Karpas-422 (cell line): ENCODE measurements around the gene TMEM242. TPM values are rescaled to one million over a fixed set of nuclear protein-coding genes. Genes with fewer than 3 reads are reported as not detected.
"Not testable (repeated sequence)": the region's sequence is repeated elsewhere in the genome, so short reads cannot be mapped to it uniquely, and the experiment has no call there.

ENCODE experiments used
- DNase-seq: peaks from one replicate; pipeline ENCODE4 v3.0.0-alpha.2; 2015
- H2AFZ ChIP-seq: fragments of 200-600 bp; sonication (generic); 2 replicates; pipeline ENCODE4 v1.6.1; 2014; ENCODE audit warnings: antibody characterized with exemption, low read length, mixed read lengths
- H3K27ac ChIP-seq: fragments of 200-600 bp; sonication (generic); 2 replicates; pipeline ENCODE4 v1.5.1; 2014; ENCODE audit warnings: mild to moderate bottlenecking, low read length, moderate library complexity
- H3K27me3 ChIP-seq: fragments of 200-600 bp; sonication (generic); 2 replicates; pipeline ENCODE4 v1.6.1; 2014; ENCODE audit warnings: low read length, mixed read lengths
- H3K36me3 ChIP-seq: fragments of 200-600 bp; sonication (generic); 2 replicates; pipeline ENCODE4 v1.6.1; 2014; ENCODE audit warnings: low read length, mixed read lengths; ENCODE audit not compliant: insufficient read depth
- H3K4me1 ChIP-seq: fragments of 200-600 bp; sonication (generic); 2 replicates; pipeline ENCODE4 v1.6.1; 2014; ENCODE audit warnings: mild to moderate bottlenecking, low read length, mixed read lengths
- H3K4me2 ChIP-seq: fragments of 200-600 bp; sonication (generic); 2 replicates; pipeline ENCODE4 v1.6.1; 2014; ENCODE audit warnings: low read length, low read depth, mild to moderate bottlenecking; ENCODE audit not compliant: poor library complexity, severe bottlenecking
- H3K4me3 ChIP-seq: fragments of 200-600 bp; sonication (generic); 2 replicates; pipeline ENCODE4 v1.5.1; 2014; ENCODE audit warnings: mild to moderate bottlenecking, antibody characterized with exemption, low read length, mixed read lengths
- H3K79me2 ChIP-seq: fragments of 200-600 bp; sonication (generic); 2 replicates; pipeline ENCODE4 v1.6.1; 2014; ENCODE audit warnings: mild to moderate bottlenecking, low read length, mixed read lengths
- H3K9ac ChIP-seq: fragments of 200-600 bp; sonication (generic); 2 replicates; pipeline ENCODE4 v1.6.0; 2014; ENCODE audit warnings: low read length
- H3K9me2 ChIP-seq: fragments of 200-600 bp; sonication (generic), shearing (Covaris generic); replicated peaks from 2 replicates; pipeline ENCODE4 v1.6.0; 2014; ENCODE audit warnings: mild to moderate bottlenecking, low read length, moderate library complexity; ENCODE audit not compliant: insufficient read depth
- H3K9me3 ChIP-seq: fragments of 300-700, 200-600 bp; sonication (generic); 2 replicates; pipeline ENCODE4 v1.6.1; 2014; ENCODE audit warnings: low read length, mixed read lengths
- H4K20me1 ChIP-seq: fragments of 200-600 bp; sonication (generic); 2 replicates; pipeline ENCODE4 v1.6.1; 2014; ENCODE audit warnings: mild to moderate bottlenecking, antibody characterized with exemption, low read length, low read depth; ENCODE audit not compliant: insufficient read depth
- total RNA-seq: library from RNA; depleted of rRNA; stranded (reverse); fragments of >200 nt; shearing (Covaris generic); gene quantifications from 2 replicates; pipeline ENCODE4 v1.2.3, GENCODE V29; 2014; ENCODE audit warnings: low replicate concordance

TMEM242 gene
- total RNA-seq, 1 experiment from 2014 or later, result 3.4 TPM

DNA sequence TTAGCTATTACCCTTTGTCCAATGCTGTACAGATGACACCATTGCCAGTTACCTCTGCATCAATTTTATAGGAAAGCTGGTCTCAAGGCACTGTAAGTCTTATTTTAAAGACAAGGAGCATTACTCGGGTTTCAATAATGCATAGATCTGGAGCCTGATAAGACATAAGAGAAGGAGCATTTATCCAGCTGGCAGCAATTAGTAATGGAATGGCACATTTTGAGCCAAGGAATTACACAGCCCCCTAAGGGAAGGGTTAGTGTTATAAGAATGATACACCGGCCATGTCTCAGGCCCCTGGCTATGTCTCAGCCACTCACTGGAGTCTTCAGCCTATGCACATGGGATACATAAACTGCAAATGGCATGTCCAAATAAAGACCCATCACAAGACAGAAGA, 23.1 kb upstream of the TMEM242 start:
- 0 out of 2 replicates have a peak, but pooled peaks cover 3% of the 10 kb centered on the region for H3K27me3 ChIP-seq
- no peak overlapping the region for H3K4me2 ChIP-seq
- H3K27ac ChIP-seq, result no peak overlapping the region
- no peak overlapping the region for H3K9ac ChIP-seq
- H3K9me3 ChIP-seq, result peaks cover 3% of the 10 kb centered on the region; the same call in 1 of the 2 replicates
- no peaks in the 10 kb centered on the region for H3K36me3 ChIP-seq
- no peak overlapping the region for H3K4me3 ChIP-seq
- DNase-seq, result no peak
- H4K20me1 ChIP-seq, result no peaks in the 10 kb centered on the region
- H3K4me1 ChIP-seq, result no peaks in the 10 kb centered on the region
- no peaks in the 10 kb centered on the region for H3K9me2 ChIP-seq
- no peaks in the 10 kb centered on the region for H3K79me2 ChIP-seq
- no peak overlapping the region for H2AFZ ChIP-seq

DNA sequence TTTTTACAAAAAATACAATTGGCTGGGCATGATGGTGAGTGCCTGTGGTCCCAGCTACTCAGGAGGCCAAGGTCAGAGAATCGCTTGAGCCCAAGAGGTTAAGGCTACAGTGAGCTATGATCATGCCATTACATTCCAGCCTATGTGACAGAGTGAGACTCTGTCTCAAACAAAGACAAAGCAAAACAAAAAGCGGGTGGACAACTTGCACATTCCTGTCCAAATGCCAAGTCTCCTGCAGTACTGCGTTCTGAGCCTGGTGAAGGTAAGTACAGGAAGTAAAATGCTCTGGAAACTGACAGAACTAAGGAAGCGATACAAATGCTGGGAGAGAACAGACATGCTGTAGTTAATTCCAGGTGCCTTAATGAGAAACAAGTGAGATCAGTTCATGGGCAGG, 20.4 kb upstream of the TMEM242 start:
- Histone ChIP-seq H2AFZ (no peak overlapping the region), H3K36me3 (no peaks in the 10 kb centered on the region)

DNA sequence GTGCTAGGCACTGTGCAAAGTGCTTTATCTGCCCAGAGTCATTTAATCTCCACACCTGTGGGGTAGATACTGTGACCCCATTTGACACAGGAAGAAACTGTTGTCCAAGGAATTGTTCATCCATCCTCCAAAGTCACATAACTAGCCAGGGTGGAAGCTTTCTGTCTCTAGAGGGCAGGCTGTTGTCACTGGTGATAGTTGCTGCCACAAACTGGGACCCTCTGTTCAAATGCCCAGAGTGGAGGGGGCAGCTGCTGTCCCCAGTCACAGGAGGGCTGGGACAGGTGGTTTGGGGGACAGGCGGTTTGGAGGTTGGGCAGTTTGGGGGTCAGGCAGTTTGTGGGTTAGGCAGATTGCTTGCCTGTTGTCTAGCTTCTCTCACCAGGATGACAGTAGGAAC, 16.1 kb upstream of the TMEM242 start:
- H2AFZ ChIP-seq, result no peak overlapping the region
- no peak overlapping the region for H3K4me3 ChIP-seq
- H3K9me2 ChIP-seq, result no peaks in the 10 kb centered on the region
- no peaks in the 10 kb centered on the region for H3K9me3 ChIP-seq
- no peaks in the 10 kb centered on the region for H3K4me1 ChIP-seq
- H3K79me2 ChIP-seq, result no peaks in the 10 kb centered on the region
- no peak overlapping the region for H3K4me2 ChIP-seq
- no peaks in the 10 kb centered on the region for H3K27me3 ChIP-seq
- no peak overlapping the region for H3K27ac ChIP-seq
- no peak overlapping the region for H3K9ac ChIP-seq
- H4K20me1 ChIP-seq, result no peaks in the 10 kb centered on the region
- no peaks in the 10 kb centered on the region for H3K36me3 ChIP-seq
- DNase-seq, result no peak

More for the DNA sequence above, 20.4 kb upstream of the TMEM242 start:
- Histone ChIP-seq H3K9ac (no peak overlapping the region), H3K27ac (no peak overlapping the region), H3K9me3 (no peaks in the 10 kb centered on the region), H3K4me2 (no peak overlapping the region), H3K4me1 (no peaks in the 10 kb centered on the region), H3K79me2 (no peaks in the 10 kb centered on the region), H3K27me3 (no peaks in the 10 kb centered on the region), H3K9me2 (no peaks in the 10 kb centered on the region), H3K4me3 (no peak overlapping the region), H4K20me1 (no peaks in the 10 kb centered on the region)
- DNase-seq, result no peak

DNA sequence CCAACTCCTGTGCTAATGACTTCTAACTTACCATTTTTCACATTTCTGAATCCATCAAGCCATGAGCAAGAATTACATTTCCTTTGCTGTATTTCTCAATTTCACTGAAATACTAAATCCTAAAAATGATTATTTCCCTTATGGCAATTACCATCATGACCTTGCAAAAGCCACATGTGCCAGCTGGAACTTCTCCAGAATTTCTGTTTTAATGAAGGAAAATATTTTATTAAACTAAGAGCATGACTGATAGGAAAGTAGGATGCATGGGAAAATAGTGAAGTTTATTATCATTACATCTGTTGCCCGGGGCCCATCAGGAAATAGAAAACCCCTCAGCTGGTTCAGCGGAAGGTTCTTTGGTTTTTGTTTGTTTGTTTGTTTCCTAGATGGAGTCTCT, 14.4 kb upstream of the TMEM242 start:
- H4K20me1 ChIP-seq, result no peaks in the 10 kb centered on the region
- H3K79me2 ChIP-seq, result no peaks in the 10 kb centered on the region

DNA sequence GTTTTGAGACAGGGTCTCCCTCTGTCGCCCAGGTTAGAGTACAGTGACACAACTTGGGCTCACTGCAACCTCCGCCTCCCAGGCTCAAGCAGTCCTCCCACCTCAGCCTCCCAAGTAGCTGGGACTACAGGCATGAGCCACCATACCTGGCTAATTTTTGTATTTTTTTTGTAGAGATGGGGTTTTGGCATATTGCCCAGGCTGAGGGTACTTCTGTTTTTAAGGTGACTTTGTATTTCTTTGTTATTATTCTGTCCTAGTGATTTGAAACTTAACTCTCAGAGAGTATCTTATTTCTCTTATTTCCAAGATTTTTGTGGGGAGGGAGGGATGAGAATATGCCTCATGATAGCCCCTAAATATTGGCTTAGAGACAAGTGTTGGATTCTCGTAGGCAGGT, 14.0 kb upstream of the TMEM242 start:
- H3K27me3 ChIP-seq, H2AFZ ChIP-seq, H3K9ac ChIP-seq, H3K9me2 ChIP-seq, H3K79me2 ChIP-seq, H3K4me2 ChIP-seq, H3K36me3 ChIP-seq, H4K20me1 ChIP-seq, H3K27ac ChIP-seq, H3K4me3 ChIP-seq, H3K9me3 ChIP-seq, DNase-seq: not testable (repeated sequence)
- H3K4me1 ChIP-seq, result peaks cover 10% of the 10 kb centered on the region

More for the DNA sequence above, 14.4 kb upstream of the TMEM242 start:
- Histone ChIP-seq H3K4me1 (peaks cover 5% of the 10 kb centered on the region), H3K9me2 (no peaks in the 10 kb centered on the region), H3K9ac (no peak overlapping the region), H3K36me3 (no peaks in the 10 kb centered on the region), H3K27me3 (no peaks in the 10 kb centered on the region), H3K4me2 (no peak overlapping the region), H3K9me3 (no peaks in the 10 kb centered on the region), H3K27ac (no peak overlapping the region), H2AFZ (no peak overlapping the region), H3K4me3 (no peak overlapping the region)
- DNase-seq, result no peak

DNA sequence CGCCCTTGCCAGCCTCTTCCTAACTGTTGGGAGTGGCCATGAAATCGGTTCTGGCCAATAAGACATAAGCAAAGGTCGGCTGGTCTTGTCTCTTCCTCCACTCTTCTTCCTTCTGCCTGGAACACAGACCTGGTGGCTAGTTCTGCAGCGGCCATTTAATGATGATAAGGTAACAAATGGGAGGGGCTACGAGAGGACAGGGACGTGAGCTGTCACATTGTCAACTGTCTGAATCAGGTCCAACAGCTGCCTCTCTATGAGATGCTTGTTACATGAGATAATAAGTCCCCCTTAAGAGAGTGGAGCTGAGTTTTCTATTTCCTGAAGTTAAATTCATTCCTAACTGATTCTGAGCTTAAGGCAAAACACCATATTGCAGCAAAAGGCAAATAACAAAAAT, 12.5 kb upstream of the TMEM242 start:
- Histone ChIP-seq H3K9me3 (no peaks in the 10 kb centered on the region), H3K9ac (no peak overlapping the region), H3K27me3 (no peaks in the 10 kb centered on the region), H3K27ac (no peak overlapping the region), H3K9me2 (no peaks in the 10 kb centered on the region), H3K79me2 (no peaks in the 10 kb centered on the region), H3K4me2 (no peak overlapping the region), H3K4me3 (no peak overlapping the region), H4K20me1 (no peaks in the 10 kb centered on the region), H3K4me1 (peaks cover 21% of the 10 kb centered on the region), H3K36me3 (no peaks in the 10 kb centered on the region), H2AFZ (peak overlapping the region; percentile 18; the same call in 1 of the 2 replicates)
- DNase-seq, result no peak

DNA sequence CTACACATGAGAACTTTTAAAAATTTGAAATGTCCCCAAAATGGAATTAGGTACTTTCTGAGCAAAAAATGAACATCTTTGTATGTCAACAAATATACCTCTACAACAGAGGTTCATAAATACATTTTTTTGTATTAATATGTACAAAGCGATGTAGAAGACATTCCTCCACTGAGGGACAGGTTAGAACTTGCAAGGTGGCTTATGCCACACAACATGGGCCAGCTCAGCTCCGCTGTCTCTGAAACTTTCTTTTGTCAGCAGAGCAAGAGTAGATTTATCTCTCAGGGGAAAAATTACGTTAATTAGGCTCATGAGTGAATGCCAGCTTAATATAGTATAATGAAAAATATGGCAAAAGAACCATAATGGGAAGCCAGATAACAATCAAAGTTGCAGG, 10.6 kb upstream of the TMEM242 start:
- no peak for DNase-seq
- H2AFZ ChIP-seq, result no peak overlapping the region
- H3K27ac ChIP-seq, result no peak overlapping the region
- H3K4me3 ChIP-seq, result no peak overlapping the region
- H3K36me3 ChIP-seq, result no peaks in the 10 kb centered on the region
- H3K9me3 ChIP-seq, result no peaks in the 10 kb centered on the region
- H3K4me2 ChIP-seq, result no peak overlapping the region
- no peaks in the 10 kb centered on the region for H4K20me1 ChIP-seq
- no peaks in the 10 kb centered on the region for H3K9me2 ChIP-seq
- H3K79me2 ChIP-seq, result no peaks in the 10 kb centered on the region
- no peak overlapping the region for H3K9ac ChIP-seq
- peaks cover 21% of the 10 kb centered on the region for H3K4me1 ChIP-seq
- H3K27me3 ChIP-seq, result no peaks in the 10 kb centered on the region

DNA sequence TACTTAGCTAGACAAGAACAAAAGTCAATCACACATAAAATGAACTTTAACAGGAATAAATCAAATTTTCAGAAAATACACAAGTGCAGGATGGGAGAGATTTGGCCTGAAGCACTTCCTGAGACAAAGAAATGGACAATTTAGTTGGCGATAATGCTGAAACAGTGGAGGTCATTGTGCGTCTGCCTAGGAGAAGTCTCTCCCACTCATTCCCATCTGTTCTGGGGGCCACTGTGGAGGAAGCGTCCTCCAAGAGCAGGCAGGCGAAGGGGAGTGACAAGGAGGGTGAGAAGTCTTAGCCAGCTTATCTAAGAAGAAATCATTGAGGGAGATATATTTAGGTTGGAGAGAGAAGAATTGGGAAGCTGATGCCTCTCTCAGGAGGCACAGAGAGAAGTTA, 10.2 kb upstream of the TMEM242 start:
- Histone ChIP-seq H2AFZ (no peak overlapping the region), H3K4me1 (peaks cover 21% of the 10 kb centered on the region), H3K27ac (no peak overlapping the region), H3K27me3 (no peaks in the 10 kb centered on the region), H3K79me2 (no peaks in the 10 kb centered on the region), H3K36me3 (no peaks in the 10 kb centered on the region), H3K4me2 (no peak overlapping the region), H4K20me1 (no peaks in the 10 kb centered on the region), H3K9me3 (no peaks in the 10 kb centered on the region), H3K4me3 (no peak overlapping the region), H3K9me2 (no peaks in the 10 kb centered on the region), H3K9ac (no peak overlapping the region)
- DNase-seq, result no peak

DNA sequence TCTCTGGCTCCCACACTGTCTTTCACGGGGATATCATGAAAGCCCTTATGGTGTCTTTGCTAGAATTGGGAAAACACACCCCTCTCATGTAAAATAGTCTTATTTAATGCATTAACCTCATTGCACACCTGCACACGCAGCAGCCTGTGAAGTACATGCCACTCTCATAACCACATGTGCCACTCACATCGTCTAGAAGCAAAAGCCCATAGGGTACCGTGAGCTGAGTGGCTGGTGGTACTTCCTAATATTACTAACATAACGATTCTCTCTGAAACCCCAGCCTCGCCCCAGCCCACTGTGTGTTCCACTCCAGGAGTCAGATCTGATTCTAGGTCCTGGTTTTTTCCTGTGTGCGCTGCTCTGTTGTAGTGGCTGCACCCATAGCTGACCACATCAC, 9.5 kb upstream of the TMEM242 start:
- no peaks in the 10 kb centered on the region for H3K36me3 ChIP-seq
- H3K79me2 ChIP-seq, result no peaks in the 10 kb centered on the region
- H3K27me3 ChIP-seq, result no peaks in the 10 kb centered on the region
- no peak for DNase-seq
- H3K4me2 ChIP-seq, result no peak overlapping the region
- no peak overlapping the region for H3K9ac ChIP-seq
- H3K27ac ChIP-seq, result no peak overlapping the region
- H3K4me3 ChIP-seq, result no peak overlapping the region
- H4K20me1 ChIP-seq, result no peaks in the 10 kb centered on the region
- no peaks in the 10 kb centered on the region for H3K9me2 ChIP-seq
- no peaks in the 10 kb centered on the region for H3K9me3 ChIP-seq
- H3K4me1 ChIP-seq, result peaks cover 24% of the 10 kb centered on the region
- no peak overlapping the region for H2AFZ ChIP-seq
